Neural cell (in vitro differentiated cells): ENCODE results near the gene RAB11FIP3.

Experiments
- CTCF ChIP-seq: fragments of 450-650 bp; IDR thresholded peaks from 2 replicates; pipeline ENCODE4 v1.5.1; 2014; ENCODE audit warnings: antibody characterized with exemption, mild to moderate bottlenecking, moderate library complexity; ENCODE audit not compliant: poor library complexity, severe bottlenecking
- RAD21 ChIP-seq: fragments of 450-650 bp; conservative IDR thresholded peaks from 2 replicates; pipeline ENCODE4 v1.6.1; 2014; ENCODE audit warnings: antibody characterized with exemption, mild to moderate bottlenecking, moderate library complexity
- TAF1 ChIP-seq: IDR thresholded peaks from 2 replicates; pipeline ENCODE4 v1.6.1; 2012; ENCODE audit warnings: low read depth

GRCh38 chr16:379961-380761 is 45.3 kb upstream of the RAB11FIP3 start:
- TF ChIP-seq CTCF (no peak), TAF1 (no peak), RAD21 (no peak)
